Measurements from ENCODE around the gene ACO2. TPM values are rescaled to one million over a fixed set of nuclear protein-coding genes. Genes with fewer than 3 reads are reported as not detected.

Gene ACO2
- total and polyA plus RNA-seq, 2 of the 8 experiments (the other 6 are each of a cell fraction or from before 2014, with no cell fraction given), result 52.8 to 75.4 TPM

- FAIRE-seq (no peak), DNase-seq (ENCODE audit: low read depth in 1 of 2, low spot score in 2 of 2) (no peak)
- H3K23me2 ChIP-seq (ENCODE audit: low read depth, low read length), result peaks cover 3% of the 10 kb centered on the region; the same call in 1 of the 2 replicates
- H3K27me3 ChIP-seq (replicated peaks in 1 of 4; ENCODE audit: control insufficient read depth in 3 of 4, extremely low read depth in 1 of 4, insufficient read depth in 3 of 4, low read length in 3 of 4), result no peaks in the 10 kb centered on the region
- no peak overlapping the region for H3K4me2 ChIP-seq (ENCODE audit: insufficient read depth in 1 of 2, low read depth in 2 of 2, low read length in 2 of 2)
- no peak overlapping the region for H2BK12ac ChIP-seq (ENCODE audit: low read depth, low read length)
- ChIA-PET CTCF (ENCODE audit: partially characterized antibody) (interaction anchor here (1.0 to 8.6 kb wide), 9 partner anchors 13 to 61 kb away, joined by 5 to 169 read pairs (median 21); partner anchors contain the start of genes CSDC2 and PMM1), POLR2A (ENCODE audit: partially characterized antibody) (interaction anchor here (0.7 to 1.6 kb wide), 4 partner anchors 15 to 48 kb away, joined by 3 to 4 read pairs (median 4); partner anchors contain the start of gene CSDC2)
- no peak overlapping the region for H2BK15ac ChIP-seq (ENCODE audit: low read length)
- H2BK5ac ChIP-seq (ENCODE audit: low read depth, low read length), result no peak overlapping the region
- no peaks in the 10 kb centered on the region; the same call in 1 of the 2 replicates for H3K79me1 ChIP-seq (ENCODE audit: low read depth, low read length)
- no peak overlapping the region for H3K23ac ChIP-seq (ENCODE audit: insufficient read length)
- H2AK5ac ChIP-seq (ENCODE audit: low read depth, low read length), result no peak overlapping the region
- H2BK20ac ChIP-seq (ENCODE audit: low read length), result no peak overlapping the region
- H3K56ac ChIP-seq (replicated peaks; ENCODE audit: insufficient read length, low read depth, low read length), result no peak overlapping the region
- no peaks in the 10 kb centered on the region for H3K79me2 ChIP-seq (ENCODE audit: control insufficient read depth in 1 of 2, insufficient read depth in 2 of 2, low read length in 2 of 2)
- H2BK120ac ChIP-seq (replicated peaks; ENCODE audit: low read depth, low read length), result no peak overlapping the region
- no peak overlapping the region for H3K18ac ChIP-seq (ENCODE audit: extremely low read depth, low read length)
- H4K5ac ChIP-seq (ENCODE audit: insufficient read length, low read depth, low read length), result no peak overlapping the region
- H3K36me3 ChIP-seq (ENCODE audit: control insufficient read depth in 2 of 4, insufficient read depth in 4 of 4, low read length in 3 of 4), result no peaks in the 10 kb centered on the region
- no peak overlapping the region for H3K9ac ChIP-seq (replicated peaks in 1 of 4; ENCODE audit: extremely low read depth in 1 of 4, low read depth in 3 of 4, low read length in 3 of 4)
- H3K9me3 ChIP-seq (ENCODE audit: insufficient read depth in 2 of 2, low read depth in 1 of 2, low read length in 1 of 2), result no peaks in the 10 kb centered on the region
- H3K27ac ChIP-seq (ENCODE audit: low read depth, low read length), result no peak overlapping the region
- H4K8ac ChIP-seq (ENCODE audit: extremely low read depth, insufficient read depth, low read length), result no peak overlapping the region; the same call in 1 of the 2 replicates
- no peak overlapping the region for H2AFZ ChIP-seq (ENCODE audit: low read length)
- WGBS, 2 experiments (ENCODE audit: extremely low coverage in 1 of 2, insufficient coverage in 1 of 2, insufficient read length in 1 of 2, insufficient replicate concordance in 2 of 2, low coverage in 1 of 2, low lambda C conversion rate in 2 of 2, missing lambda C conversion rate in 1 of 2), result 98% methylated on average over 15 of the region's 15 CpGs; no CpG with 5 or more reads in 1 of the 2 experiments
- H3K14ac ChIP-seq (ENCODE audit: insufficient read length), result no peak overlapping the region
- no peaks in the 10 kb centered on the region; a peak in 2 of 7 replicates for H3K4me1 ChIP-seq (replicated peaks in 1 of 4; ENCODE audit: control insufficient read depth in 3 of 4, insufficient read depth in 4 of 4, low read length in 3 of 4)
- H4K20me1 ChIP-seq (replicated peaks in 1 of 2; ENCODE audit: control insufficient read depth in 1 of 2, insufficient read depth in 2 of 2, low read length in 2 of 2), result peaks cover 0 to 7% of the 10 kb centered on the region in 2 experiments
- no peak overlapping the region for H3K4ac ChIP-seq (replicated peaks; ENCODE audit: insufficient read length, low read depth, low read length)
- no peak overlapping the region for H4K91ac ChIP-seq (replicated peaks; ENCODE audit: insufficient read length, low read length)
- no peak overlapping the region for H3K4me3 ChIP-seq (ENCODE audit: extremely low read depth in 1 of 4, insufficient read depth in 2 of 4, low read depth in 3 of 4, low read length in 4 of 4)
- TF ChIP-seq RXRA (IDR thresholded peaks at IDR 0.05; ENCODE audit: insufficient read depth, low read depth, low read length), result no peak
- no peak for TF ChIP-seq MAFK (IDR thresholded peaks at IDR 0.05; ENCODE audit: low read depth, low read length)
- no peak for TF ChIP-seq TBP (IDR thresholded peaks at IDR 0.05; ENCODE audit: low read depth, low read length)
- no peak for TF ChIP-seq ZNF274 (IDR thresholded peaks at IDR 0.05; ENCODE audit: borderline replicate concordance, extremely low read depth, low read length)
- no peak for TF ChIP-seq GTF2F1 (IDR thresholded peaks at IDR 0.05; ENCODE audit: borderline replicate concordance, low read depth, low read length)
- no peak for TF ChIP-seq HDAC2 (IDR thresholded peaks at IDR 0.05; ENCODE audit: borderline replicate concordance in 1 of 2, low read depth in 2 of 2, low read length in 2 of 2)
- no peak for TF ChIP-seq SIRT6 (IDR thresholded peaks at IDR 0.05; ENCODE audit: low read length)
Observed at GRCh38 chr22:41575533-41575932, 106.6 kb downstream of the ACO2 start.

All from H1 (cell line).